Liver (tissue), 9 donors: Measurements from ENCODE around the gene LPP. TPM values are rescaled to one million over a fixed set of nuclear protein-coding genes. Genes with fewer than 3 reads are reported as not detected.

Experiments
- DNase-seq: peaks from one replicate; pipeline ENCODE4 v3.0.0-alpha.2; 2017; ENCODE audit warnings: low spot score
- H3K27ac ChIP-seq, 2 donors: one replicate each; pipeline ENCODE4 v1.7.0; 2013; ENCODE audit warnings: inconsistent platforms in 2 of 2, low read length in 2 of 2, control low read depth in 1 of 2, low read depth in 1 of 2, mild to moderate bottlenecking in 1 of 2
- H3K27me3 ChIP-seq, 4 donors: one replicate each; pipeline versions ENCODE4 v1.6.1 to v1.7.0; 2013; ENCODE audit warnings: low read length in 3 of 4, inconsistent platforms in 1 of 4, mild to moderate bottlenecking in 1 of 4, moderate library complexity in 1 of 4; ENCODE audit not compliant: control insufficient read depth in 4 of 4, insufficient read depth in 4 of 4
- H3K36me3 ChIP-seq, 4 donors: one replicate each; pipeline versions ENCODE4 v1.6.1 to v1.7.0; 2013; ENCODE audit warnings: low read length in 3 of 4, mild to moderate bottlenecking in 3 of 4, low read depth in 1 of 4, moderate library complexity in 1 of 4; ENCODE audit not compliant: control insufficient read depth in 4 of 4, insufficient read depth in 3 of 4
- H3K4me1 ChIP-seq, 4 donors: one replicate each; pipeline versions ENCODE4 v1.6.1 to v1.7.0; 2013; ENCODE audit warnings: low read length in 3 of 4, mild to moderate bottlenecking in 3 of 4, moderate library complexity in 1 of 4; ENCODE audit not compliant: control insufficient read depth in 4 of 4, insufficient read depth in 4 of 4
- H3K4me3 ChIP-seq, 3 donors: one replicate each; pipeline versions ENCODE4 v1.6.1 to v1.7.0; 2013; ENCODE audit warnings: low read length in 3 of 3, control low read depth in 1 of 3, low read depth in 1 of 3, mild to moderate bottlenecking in 1 of 3
- H3K9ac ChIP-seq, 2 donors: one replicate each; pipeline ENCODE4 v1.7.0; 2013; ENCODE audit warnings: low read length in 2 of 2, mild to moderate bottlenecking in 2 of 2, moderate library complexity in 2 of 2, control low read depth in 1 of 2, low read depth in 1 of 2
- H3K9me3 ChIP-seq, 4 donors: one replicate each; pipeline versions ENCODE4 v1.6.1 to v1.7.0; 2013; ENCODE audit warnings: low read length in 3 of 4; ENCODE audit not compliant: control insufficient read depth in 4 of 4
- EGR1 ChIP-seq, 2 donors: IDR thresholded peaks; 2 replicates each; pipeline ENCODE4 v1.6.1; 2016 to 2018; ENCODE audit warnings: antibody characterized with exemption in 2 of 2, low read depth in 2 of 2
- FOXA1 ChIP-seq: IDR thresholded peaks from 2 replicates; pipeline ENCODE4 v1.6.1; 2016; ENCODE audit warnings: antibody characterized with exemption
- FOXA2 ChIP-seq: IDR thresholded peaks from 2 replicates; pipeline ENCODE4 v1.6.1; 2016; ENCODE audit warnings: antibody characterized with exemption
- GABPA ChIP-seq, 2 donors: IDR thresholded peaks in 1 of 2; conservative IDR thresholded peaks in 1 of 2; 2 replicates each; pipeline ENCODE4 v1.6.1; 2016; ENCODE audit warnings: antibody characterized with exemption in 2 of 2, mild to moderate bottlenecking in 1 of 2, moderate library complexity in 1 of 2
- HNF4A ChIP-seq, 2 donors: conservative IDR thresholded peaks; 2 replicates each; pipeline ENCODE4 v1.6.1; 2016; ENCODE audit warnings: antibody characterized with exemption in 2 of 2, mild to moderate bottlenecking in 2 of 2
- HNF4G ChIP-seq: IDR thresholded peaks from 2 replicates; pipeline ENCODE4 v1.6.1; 2016; ENCODE audit warnings: antibody characterized with exemption
- JUND ChIP-seq, 2 donors: IDR thresholded peaks; 2 replicates each; pipeline ENCODE4 v1.6.1; 2016; ENCODE audit warnings: antibody characterized with exemption in 2 of 2
- NR2F2 ChIP-seq: IDR thresholded peaks from 2 replicates; pipeline ENCODE4 v1.6.1; 2016; ENCODE audit warnings: antibody characterized with exemption
- RAD21 ChIP-seq, 2 donors: IDR thresholded peaks; 2 replicates each; pipeline ENCODE4 v1.6.1; 2016; ENCODE audit warnings: antibody characterized with exemption in 2 of 2, mild to moderate bottlenecking in 2 of 2
- RXRA ChIP-seq, 2 donors: IDR thresholded peaks; 2 replicates each; pipeline ENCODE4 v1.6.1; 2017 to 2018; ENCODE audit warnings: antibody characterized with exemption in 2 of 2, mild to moderate bottlenecking in 1 of 2
- SP1 ChIP-seq: IDR thresholded peaks from 2 replicates; pipeline ENCODE4 v1.6.1; 2018; ENCODE audit warnings: antibody characterized with exemption, mild to moderate bottlenecking
- YY1 ChIP-seq: IDR thresholded peaks from 2 replicates; pipeline ENCODE4 v1.6.1; 2016; ENCODE audit warnings: antibody characterized with exemption, mild to moderate bottlenecking
- WGBS: extraction: QIAGEN DNeasy Blood & Tissue Kit; methylation state at CpG from one replicate; pipeline ENCODE4 v1.1.7; 2013; 5-methylcytosine and 5-hydroxymethylcytosine counted together
- polyA plus RNA-seq, 2 donors: library from polyadenylated mRNA; stranded (reverse) in 1 of 2; unstranded in 1 of 2; fragments of 200-250 nt in 1 of 2; fragments of >200 nt in 1 of 2; fragmentation: Nextera tagmentation in 1 of 2; extraction: Ambion mirVana in 1 of 2; gene quantifications; one replicate each; pipeline versions ENCODE4 v1.2.1 to v1.2.3, GENCODE V29; 2013 to 2015
- total RNA-seq, 2 donors: library from RNA; depleted of rRNA; stranded (reverse); fragments of >200 nt; gene quantifications; one replicate each; pipeline ENCODE4 v1.2.3, GENCODE V29; 2014
- TF ChIP-seq, protein P1 (sequence below): fragments of 150-350 bp; IDR thresholded peaks from 2 replicates; pipeline ENCODE4 v1.5.1; 2017; ENCODE audit warnings: improper control_type of control experiment, low read depth, low read length; ENCODE audit not compliant: missing input control
- TF ChIP-seq, protein P2 (sequence below): IDR thresholded peaks from 2 replicates; pipeline ENCODE4 v1.6.1; 2016; ENCODE audit warnings: antibody characterized with exemption
- TF ChIP-seq, protein P3 (sequence below): IDR thresholded peaks from 2 replicates; pipeline ENCODE4 v1.6.1; 2016; ENCODE audit warnings: antibody characterized with exemption
- TF ChIP-seq, protein P4 (sequence below): IDR thresholded peaks from 2 replicates; pipeline ENCODE4 v1.6.1; 2016; ENCODE audit warnings: antibody characterized with exemption, mild to moderate bottlenecking
- TF ChIP-seq, protein P5 (sequence below): IDR thresholded peaks from 2 replicates; pipeline ENCODE4 v1.6.1; 2016; ENCODE audit warnings: antibody characterized with exemption
- donor health status: healthy.
- donor health status: healthy.
- donor health status: healthy.
- donor health status: healthy.
- donor health status: healthy.

The LPP gene
- total and polyA plus RNA-seq, 4 donors, result 3.3 to 53.7 (median 28.2) TPM

DNA sequence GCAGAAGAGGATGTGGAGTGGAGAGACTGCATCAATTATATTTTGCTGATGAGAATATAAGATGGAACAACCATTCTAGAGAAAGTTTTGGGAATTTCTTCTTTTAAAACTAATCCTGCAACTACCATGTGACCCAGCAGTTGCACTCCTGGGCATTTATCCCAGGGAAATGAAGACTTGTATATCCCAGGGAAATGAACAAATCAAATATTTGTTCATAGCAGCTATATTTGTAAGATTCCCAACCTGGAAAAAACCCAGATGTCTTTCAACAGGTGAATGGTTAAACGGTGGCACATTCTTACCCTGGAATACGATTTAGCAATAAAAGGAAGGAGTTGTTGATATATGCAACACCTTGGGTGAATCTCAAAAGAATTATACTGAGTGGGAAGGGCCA, 632.5 kb downstream of the LPP start:
- Histone ChIP-seq H3K27ac (no peak overlapping the region), H3K27me3 (no peaks in the 10 kb centered on the region), H3K36me3 (no peaks in the 10 kb centered on the region), H3K9ac (no peak overlapping the region), H3K4me3 (no peak overlapping the region), H3K4me1 (peaks cover 10 to 29% (median 23%) of the 10 kb centered on the region in 4 donors), H3K9me3 (no peaks in the 10 kb centered on the region)
- TF ChIP-seq RXRA (IDR thresholded peaks at IDR 0.05) (peak; percentile 32 to 60), JUND (IDR thresholded peaks at IDR 0.05) (peak in 1 of 2 donors; percentile 32), GABPA (IDR thresholded peaks at IDR 0.05 in 1 of 2, conservative IDR thresholded peaks at IDR 0.05 in 1 of 2) (no peak), NR2F2 (no peak), RAD21 (IDR thresholded peaks at IDR 0.05) (no peak), EGR1 (IDR thresholded peaks at IDR 0.05; ENCODE audit: low read depth in 2 of 2) (no peak), YY1 (peak; percentile 18), FOXA2 (no peak), HNF4A (conservative IDR thresholded peaks at IDR 0.05) (peak; percentile 22 to 31), SP1 (no peak), HNF4G (peak; percentile 10)
- TF ChIP-seq, protein P1, sequence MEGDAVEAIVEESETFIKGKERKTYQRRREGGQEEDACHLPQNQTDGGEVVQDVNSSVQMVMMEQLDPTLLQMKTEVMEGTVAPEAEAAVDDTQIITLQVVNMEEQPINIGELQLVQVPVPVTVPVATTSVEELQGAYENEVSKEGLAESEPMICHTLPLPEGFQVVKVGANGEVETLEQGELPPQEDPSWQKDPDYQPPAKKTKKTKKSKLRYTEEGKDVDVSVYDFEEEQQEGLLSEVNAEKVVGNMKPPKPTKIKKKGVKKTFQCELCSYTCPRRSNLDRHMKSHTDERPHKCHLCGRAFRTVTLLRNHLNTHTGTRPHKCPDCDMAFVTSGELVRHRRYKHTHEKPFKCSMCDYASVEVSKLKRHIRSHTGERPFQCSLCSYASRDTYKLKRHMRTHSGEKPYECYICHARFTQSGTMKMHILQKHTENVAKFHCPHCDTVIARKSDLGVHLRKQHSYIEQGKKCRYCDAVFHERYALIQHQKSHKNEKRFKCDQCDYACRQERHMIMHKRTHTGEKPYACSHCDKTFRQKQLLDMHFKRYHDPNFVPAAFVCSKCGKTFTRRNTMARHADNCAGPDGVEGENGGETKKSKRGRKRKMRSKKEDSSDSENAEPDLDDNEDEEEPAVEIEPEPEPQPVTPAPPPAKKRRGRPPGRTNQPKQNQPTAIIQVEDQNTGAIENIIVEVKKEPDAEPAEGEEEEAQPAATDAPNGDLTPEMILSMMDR, result no peak
- TF ChIP-seq, protein P2, sequence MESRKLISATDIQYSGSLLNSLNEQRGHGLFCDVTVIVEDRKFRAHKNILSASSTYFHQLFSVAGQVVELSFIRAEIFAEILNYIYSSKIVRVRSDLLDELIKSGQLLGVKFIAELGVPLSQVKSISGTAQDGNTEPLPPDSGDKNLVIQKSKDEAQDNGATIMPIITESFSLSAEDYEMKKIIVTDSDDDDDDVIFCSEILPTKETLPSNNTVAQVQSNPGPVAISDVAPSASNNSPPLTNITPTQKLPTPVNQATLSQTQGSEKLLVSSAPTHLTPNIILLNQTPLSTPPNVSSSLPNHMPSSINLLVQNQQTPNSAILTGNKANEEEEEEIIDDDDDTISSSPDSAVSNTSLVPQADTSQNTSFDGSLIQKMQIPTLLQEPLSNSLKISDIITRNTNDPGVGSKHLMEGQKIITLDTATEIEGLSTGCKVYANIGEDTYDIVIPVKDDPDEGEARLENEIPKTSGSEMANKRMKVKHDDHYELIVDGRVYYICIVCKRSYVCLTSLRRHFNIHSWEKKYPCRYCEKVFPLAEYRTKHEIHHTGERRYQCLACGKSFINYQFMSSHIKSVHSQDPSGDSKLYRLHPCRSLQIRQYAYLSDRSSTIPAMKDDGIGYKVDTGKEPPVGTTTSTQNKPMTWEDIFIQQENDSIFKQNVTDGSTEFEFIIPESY, result peak; percentile 19
- TF ChIP-seq, protein P3, sequence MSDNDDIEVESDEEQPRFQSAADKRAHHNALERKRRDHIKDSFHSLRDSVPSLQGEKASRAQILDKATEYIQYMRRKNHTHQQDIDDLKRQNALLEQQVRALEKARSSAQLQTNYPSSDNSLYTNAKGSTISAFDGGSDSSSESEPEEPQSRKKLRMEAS, result peak; percentile 46
- TF ChIP-seq, protein P4, sequence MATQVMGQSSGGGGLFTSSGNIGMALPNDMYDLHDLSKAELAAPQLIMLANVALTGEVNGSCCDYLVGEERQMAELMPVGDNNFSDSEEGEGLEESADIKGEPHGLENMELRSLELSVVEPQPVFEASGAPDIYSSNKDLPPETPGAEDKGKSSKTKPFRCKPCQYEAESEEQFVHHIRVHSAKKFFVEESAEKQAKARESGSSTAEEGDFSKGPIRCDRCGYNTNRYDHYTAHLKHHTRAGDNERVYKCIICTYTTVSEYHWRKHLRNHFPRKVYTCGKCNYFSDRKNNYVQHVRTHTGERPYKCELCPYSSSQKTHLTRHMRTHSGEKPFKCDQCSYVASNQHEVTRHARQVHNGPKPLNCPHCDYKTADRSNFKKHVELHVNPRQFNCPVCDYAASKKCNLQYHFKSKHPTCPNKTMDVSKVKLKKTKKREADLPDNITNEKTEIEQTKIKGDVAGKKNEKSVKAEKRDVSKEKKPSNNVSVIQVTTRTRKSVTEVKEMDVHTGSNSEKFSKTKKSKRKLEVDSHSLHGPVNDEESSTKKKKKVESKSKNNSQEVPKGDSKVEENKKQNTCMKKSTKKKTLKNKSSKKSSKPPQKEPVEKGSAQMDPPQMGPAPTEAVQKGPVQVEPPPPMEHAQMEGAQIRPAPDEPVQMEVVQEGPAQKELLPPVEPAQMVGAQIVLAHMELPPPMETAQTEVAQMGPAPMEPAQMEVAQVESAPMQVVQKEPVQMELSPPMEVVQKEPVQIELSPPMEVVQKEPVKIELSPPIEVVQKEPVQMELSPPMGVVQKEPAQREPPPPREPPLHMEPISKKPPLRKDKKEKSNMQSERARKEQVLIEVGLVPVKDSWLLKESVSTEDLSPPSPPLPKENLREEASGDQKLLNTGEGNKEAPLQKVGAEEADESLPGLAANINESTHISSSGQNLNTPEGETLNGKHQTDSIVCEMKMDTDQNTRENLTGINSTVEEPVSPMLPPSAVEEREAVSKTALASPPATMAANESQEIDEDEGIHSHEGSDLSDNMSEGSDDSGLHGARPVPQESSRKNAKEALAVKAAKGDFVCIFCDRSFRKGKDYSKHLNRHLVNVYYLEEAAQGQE, result no peak
- TF ChIP-seq, protein P5, sequence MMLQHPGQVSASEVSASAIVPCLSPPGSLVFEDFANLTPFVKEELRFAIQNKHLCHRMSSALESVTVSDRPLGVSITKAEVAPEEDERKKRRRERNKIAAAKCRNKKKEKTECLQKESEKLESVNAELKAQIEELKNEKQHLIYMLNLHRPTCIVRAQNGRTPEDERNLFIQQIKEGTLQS, result no peak
- no peak for DNase-seq
- WGBS, result 29% methylated on average over 2 of the region's 2 CpGs

DNA sequence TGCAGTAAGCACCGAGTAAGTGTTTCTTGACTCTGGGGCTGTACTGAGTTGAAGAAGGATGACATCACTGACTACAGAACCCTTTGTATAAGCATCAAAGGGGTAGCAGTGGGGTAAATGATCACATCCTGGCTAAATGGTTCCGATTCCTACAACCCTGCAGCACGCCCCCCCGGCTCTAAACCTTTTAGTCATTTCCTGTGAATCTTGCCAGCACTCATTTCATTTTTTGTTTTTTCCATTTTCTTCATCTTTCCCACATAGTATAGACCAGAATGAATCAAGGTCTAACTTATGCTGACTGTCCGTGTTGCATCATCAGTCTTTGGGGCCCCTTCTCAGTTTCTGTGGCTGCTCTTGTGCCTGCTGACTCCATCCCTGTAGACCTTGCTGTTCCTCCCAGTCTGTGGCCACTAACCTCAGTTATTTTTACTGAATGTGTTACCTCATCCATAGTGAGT, 634.7 kb downstream of the LPP start:
- no peak for TF ChIP-seq SP1
- no peak for TF ChIP-seq RXRA (IDR thresholded peaks at IDR 0.05)
- TF ChIP-seq FOXA1, result no peak
- H3K9me3 ChIP-seq, result no peaks in the 10 kb centered on the region
- no peak overlapping the region for H3K9ac ChIP-seq
- H3K27me3 ChIP-seq, result no peaks in the 10 kb centered on the region
- WGBS, result 69% methylated on average over 5 of the region's 5 CpGs
- no peak for DNase-seq
- H3K36me3 ChIP-seq, result no peaks in the 10 kb centered on the region
- no peak overlapping the region for H3K27ac ChIP-seq
- H3K4me3 ChIP-seq, result no peak overlapping the region
- H3K4me1 ChIP-seq, result peaks cover 6 to 26% (median 19%) of the 10 kb centered on the region in 4 donors
